NCI-H345 (cell line): ENCODE results near the gene LRRC71.
A peak's percentile ranks its signal among the peaks of the same experiment; 100 is the strongest.

Experiments used
- DNase-seq: peaks from one replicate; lab custom pipeline; 2025; lab: John Stamatoyannopoulos, UW

LRRC71 gene

GRCh38 chr1:156927215-156928042 lies 7.0 kb downstream of the LRRC71 start:
- DNase-seq = peak; percentile 81

- DNase-seq = no peak
Observed at GRCh38 chr1:156928043-156928602, 7.7 kb downstream of the LRRC71 start.

- no peak for DNase-seq
Observed at GRCh38 chr1:156929596-156930238, 9.3 kb downstream of the LRRC71 start.

GRCh38 chr1:156930483-156930882 lies 10.1 kb downstream of the LRRC71 start:
- DNase-seq = no peak

- DNase-seq = no peak
Observed at GRCh38 chr1:156931211-156931952, 10.9 kb downstream of the LRRC71 start.

- DNase-seq = no peak
Observed at GRCh38 chr1:156931974-156932710, 11.7 kb downstream of the LRRC71 start.

GRCh38 chr1:156933136-156933535 lies 12.7 kb downstream of the LRRC71 start:
- no peak for DNase-seq

- DNase-seq = no peak
Observed at GRCh38 chr1:156935505-156936128, 15.2 kb downstream of the LRRC71 start.

- no peak for DNase-seq
Observed at GRCh38 chr1:156936191-156936590, 15.8 kb downstream of the LRRC71 start.

- no peak for DNase-seq
Observed at GRCh38 chr1:156936721-156937220, 16.3 kb downstream of the LRRC71 start.

GRCh38 chr1:156937883-156938282 lies 17.5 kb downstream of the LRRC71 start:
- DNase-seq = no peak

GRCh38 chr1:156938813-156939212 lies 18.4 kb downstream of the LRRC71 start:
- DNase-seq = no peak

- no peak for DNase-seq
Observed at GRCh38 chr1:156939786-156940334, 19.4 kb downstream of the LRRC71 start.

- DNase-seq = no peak
Observed at GRCh38 chr1:156941675-156942074, 21.2 kb downstream of the LRRC71 start.

- DNase-seq = no peak
Observed at GRCh38 chr1:156942176-156942575, 21.7 kb downstream of the LRRC71 start.

- no peak for DNase-seq
Observed at GRCh38 chr1:156942576-156942975, 22.1 kb downstream of the LRRC71 start.

- no peak for DNase-seq
Observed at GRCh38 chr1:156943756-156944155, 23.3 kb downstream of the LRRC71 start.

- DNase-seq = no peak
Observed at GRCh38 chr1:156944268-156944667, 23.8 kb downstream of the LRRC71 start.

GRCh38 chr1:156944848-156945247 lies 24.4 kb downstream of the LRRC71 start:
- no peak for DNase-seq

GRCh38 chr1:156945881-156946661 lies 25.6 kb downstream of the LRRC71 start:
- DNase-seq = peak; percentile 59
